RWPE2 (cell line): ENCODE data around the gene KIAA0319L.
"Not testable (repeated sequence)": the region's sequence is repeated elsewhere in the genome, so short reads cannot be mapped to it uniquely, and the experiment has no call there.

Experiments used
- ATAC-seq: fragments of 200-7000 bp; cut with Tn5 transposase; 3 replicates; pipeline ENCODE4 v1.9.1; 2021; ENCODE audit warnings: low read depth
- DNase-seq: peaks from one replicate; pipeline ENCODE4 v3.0.0-alpha.2; 2020; ENCODE audit warnings: low spot score
- H3K27ac ChIP-seq: fragments of 450-650 bp; 2 replicates; pipeline ENCODE4 v1.5.1; 2017; ENCODE audit warnings: mild to moderate bottlenecking; ENCODE audit not compliant: poor library complexity, severe bottlenecking
- H3K27me3 ChIP-seq: fragments of 250-450 bp; sonication (Bioruptor Pico); 2 replicates; pipeline ENCODE4 v1.5.1; 2021; ENCODE audit warnings: mild to moderate bottlenecking, moderate library complexity; ENCODE audit not compliant: insufficient read depth, poor library complexity, severe bottlenecking
- H3K36me3 ChIP-seq: fragments of 250-450 bp; sonication (Bioruptor Pico); 2 replicates; pipeline ENCODE4 v1.5.1; 2020; ENCODE audit warnings: low read depth, mild to moderate bottlenecking, moderate library complexity
- H3K4me1 ChIP-seq: fragments of 250-450 bp; sonication (Bioruptor Pico); 2 replicates; pipeline ENCODE4 v1.5.1; 2021; ENCODE audit warnings: mild to moderate bottlenecking, moderate library complexity; ENCODE audit not compliant: insufficient read depth, poor library complexity, severe bottlenecking
- H3K4me3 ChIP-seq: fragments of 250-450 bp; sonication (Bioruptor Pico); 2 replicates; pipeline ENCODE4 v1.5.1; 2021; ENCODE audit warnings: mild to moderate bottlenecking, moderate library complexity; ENCODE audit not compliant: severe bottlenecking
- H3K9me3 ChIP-seq: fragments of 250-450 bp; sonication (Bioruptor Pico); 2 replicates; pipeline ENCODE4 v1.5.1; 2021; ENCODE audit warnings: mild to moderate bottlenecking, moderate library complexity; ENCODE audit not compliant: severe bottlenecking
- TF ChIP-seq, protein P1 (sequence below): fragments of 450-650 bp; IDR thresholded peaks from one replicate; pipeline ENCODE4 v1.5.1; 2017; ENCODE audit warnings: mild to moderate bottlenecking, moderate library complexity; ENCODE audit not compliant: poor library complexity, severe bottlenecking

Gene KIAA0319L

DNA sequence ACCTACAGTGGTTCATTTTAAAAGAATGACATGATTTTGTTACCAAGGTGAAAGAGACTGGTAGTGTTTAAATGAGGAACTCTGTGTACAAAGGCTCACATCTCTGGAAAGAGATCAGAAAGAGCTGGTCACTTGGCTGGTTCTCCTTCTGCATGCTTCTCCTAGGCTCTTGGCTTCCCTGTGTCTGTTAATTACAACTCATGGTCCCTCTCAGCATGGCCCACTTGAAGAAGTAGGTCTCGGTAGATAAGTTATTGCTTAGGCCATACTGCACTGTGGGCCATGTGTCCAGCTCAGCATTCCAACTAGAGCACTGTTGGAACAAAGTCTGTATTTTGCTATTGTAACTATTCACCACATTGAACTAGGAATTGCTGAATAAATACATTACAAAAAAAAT lies 91.1 kb downstream of the KIAA0319L start:
- no peak for ATAC-seq
- Histone ChIP-seq H3K27ac (no peak overlapping the region), H3K4me3 (no peak overlapping the region), H3K9me3 (no peaks in the 10 kb centered on the region), H3K4me1 (peaks cover 6% of the 10 kb centered on the region), H3K36me3 (peaks cover 41% of the 10 kb centered on the region), H3K27me3 (no peaks in the 10 kb centered on the region)
- no peak for DNase-seq
- TF ChIP-seq, protein P1, sequence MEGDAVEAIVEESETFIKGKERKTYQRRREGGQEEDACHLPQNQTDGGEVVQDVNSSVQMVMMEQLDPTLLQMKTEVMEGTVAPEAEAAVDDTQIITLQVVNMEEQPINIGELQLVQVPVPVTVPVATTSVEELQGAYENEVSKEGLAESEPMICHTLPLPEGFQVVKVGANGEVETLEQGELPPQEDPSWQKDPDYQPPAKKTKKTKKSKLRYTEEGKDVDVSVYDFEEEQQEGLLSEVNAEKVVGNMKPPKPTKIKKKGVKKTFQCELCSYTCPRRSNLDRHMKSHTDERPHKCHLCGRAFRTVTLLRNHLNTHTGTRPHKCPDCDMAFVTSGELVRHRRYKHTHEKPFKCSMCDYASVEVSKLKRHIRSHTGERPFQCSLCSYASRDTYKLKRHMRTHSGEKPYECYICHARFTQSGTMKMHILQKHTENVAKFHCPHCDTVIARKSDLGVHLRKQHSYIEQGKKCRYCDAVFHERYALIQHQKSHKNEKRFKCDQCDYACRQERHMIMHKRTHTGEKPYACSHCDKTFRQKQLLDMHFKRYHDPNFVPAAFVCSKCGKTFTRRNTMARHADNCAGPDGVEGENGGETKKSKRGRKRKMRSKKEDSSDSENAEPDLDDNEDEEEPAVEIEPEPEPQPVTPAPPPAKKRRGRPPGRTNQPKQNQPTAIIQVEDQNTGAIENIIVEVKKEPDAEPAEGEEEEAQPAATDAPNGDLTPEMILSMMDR = no peak

DNA sequence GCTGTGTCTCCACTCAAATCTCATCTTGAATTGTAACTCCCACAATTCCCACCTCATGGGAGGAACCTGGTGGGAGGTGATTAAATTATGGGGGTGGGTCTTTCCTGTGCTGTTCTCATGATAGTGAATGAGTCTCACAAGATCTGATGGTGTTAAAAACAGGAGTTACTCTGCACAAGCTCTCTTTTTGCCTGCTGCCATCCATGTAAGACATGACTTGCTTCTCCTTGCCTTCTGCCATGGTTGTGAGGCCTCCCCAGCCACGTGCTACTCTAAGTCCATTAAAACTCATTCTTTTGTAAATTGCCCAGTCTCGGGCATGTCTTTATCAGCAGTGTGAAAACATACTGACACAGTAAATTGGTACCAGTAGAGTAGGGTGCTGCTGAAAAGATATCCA lies 93.5 kb downstream of the KIAA0319L start:
- ATAC-seq, H3K27ac ChIP-seq: not testable (repeated sequence)
- peaks cover 48% of the 10 kb centered on the region for H3K36me3 ChIP-seq

DNA sequence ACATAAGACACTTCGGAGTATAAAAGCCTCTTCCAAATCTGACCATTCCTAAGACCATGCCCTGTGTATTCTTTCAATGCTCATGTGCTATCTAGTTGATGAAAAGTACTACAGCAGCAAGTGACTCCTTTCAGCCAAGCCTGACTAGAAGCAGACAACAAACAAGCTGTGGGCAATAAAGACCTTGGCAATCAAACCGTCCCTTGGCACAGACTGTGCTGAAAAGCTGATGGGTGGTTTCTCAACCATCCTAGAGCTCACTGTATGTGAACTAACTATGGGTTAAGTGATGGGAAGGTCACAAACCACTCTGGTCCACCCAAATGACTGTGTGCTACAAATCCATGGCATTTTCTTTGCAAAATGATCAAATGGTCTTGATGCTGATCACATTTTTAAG lies 94.0 kb downstream of the KIAA0319L start:
- Histone ChIP-seq H3K4me1 (peaks cover under 1% of the 10 kb centered on the region), H3K36me3 (peaks cover 53% of the 10 kb centered on the region), H3K27ac (no peak overlapping the region), H3K9me3 (no peaks in the 10 kb centered on the region), H3K4me3 (no peak overlapping the region), H3K27me3 (no peaks in the 10 kb centered on the region)
- TF ChIP-seq, protein P1 = no peak
- DNase-seq (no peak), ATAC-seq (no peak)

More for the DNA sequence above, 93.5 kb downstream of the KIAA0319L start:
- H3K27me3 ChIP-seq, DNase-seq, H3K9me3 ChIP-seq, H3K4me1 ChIP-seq, H3K4me3 ChIP-seq: not testable (repeated sequence)

GRCh38 chr1:35461966-35462651 lies 95.1 kb downstream of the KIAA0319L start:
- no peak for DNase-seq
- Histone ChIP-seq H3K36me3 (peaks cover 53% of the 10 kb centered on the region), H3K4me1 (no peaks in the 10 kb centered on the region), H3K9me3 (no peaks in the 10 kb centered on the region), H3K4me3 (no peak overlapping the region), H3K27ac (no peak overlapping the region), H3K27me3 (no peaks in the 10 kb centered on the region)
- ATAC-seq = no peak
- TF ChIP-seq, protein P1 = no peak

DNA sequence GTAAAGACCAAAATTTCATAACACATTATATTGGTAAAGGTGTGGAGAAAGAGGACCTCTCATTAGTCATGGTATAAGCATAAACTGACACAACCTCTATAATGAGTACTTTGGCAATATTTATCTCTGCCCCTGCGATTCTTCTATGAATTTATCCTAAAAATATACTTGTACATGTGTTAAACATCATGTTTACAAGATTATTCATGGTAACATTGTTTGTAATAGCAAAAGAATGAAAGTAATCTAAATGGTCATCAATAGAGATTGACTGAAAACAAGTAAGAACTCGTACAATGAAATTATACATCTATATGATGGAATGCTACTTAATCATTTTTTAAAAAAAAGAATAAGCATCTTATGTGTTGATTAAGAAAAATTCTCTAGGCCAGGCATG lies 96.4 kb downstream of the KIAA0319L start:
- no peak for DNase-seq
- Histone ChIP-seq H3K4me3 (no peak overlapping the region), H3K36me3 (peaks cover 46% of the 10 kb centered on the region), H3K27ac (no peak overlapping the region), H3K9me3 (no peaks in the 10 kb centered on the region), H3K27me3 (no peaks in the 10 kb centered on the region), H3K4me1 (no peaks in the 10 kb centered on the region)
- ATAC-seq = no peak; the same call in 2 of the 3 replicates
- TF ChIP-seq, protein P1 = no peak
